Activated CD8-positive, alpha-beta T cell treated with anti-CD3 and anti-CD28 coated beads, Interleukin-2, amount 10 ng/mL, durations not matched to agents 7 days and 5 days (primary cell): ENCODE results near the gene HPCAL1. TPM values are rescaled to one million over a fixed set of nuclear protein-coding genes. Genes with fewer than 3 reads are reported as not detected.

Source experiments
- ATAC-seq: fragments of 150-1000 bp; cut with Tn5 transposase; one replicate; pipeline ENCODE4 v1.10.0; 2021; ENCODE audit warnings: moderate library complexity
- CTCF ChIA-PET: fragments of 350-600 bp; sonication (Branson Sonifier 250); formaldehyde crosslinking; loops from one replicate; lab custom pipeline; 2021; ENCODE audit warnings: antibody characterized with exemption; lab: Charles Lee
- POLR2A ChIA-PET: fragments of 350-600 bp; sonication (Branson Sonifier 250); formaldehyde crosslinking; loops from one replicate; lab custom pipeline; 2021; ENCODE audit warnings: antibody characterized with exemption; lab: Charles Lee
- DNase-seq: peaks from one replicate; pipeline ENCODE4 v3.0.0-alpha.2; 2020
- H3K27ac Mint-ChIP-seq: one replicate; pipeline ENCODE4 v1.8.0; 2021; ENCODE audit warnings: mild to moderate bottlenecking, mixed read lengths
- H3K27me3 Mint-ChIP-seq: one replicate; pipeline ENCODE4 v1.8.0; 2021; ENCODE audit warnings: low read depth, mixed read lengths
- H3K36me3 Mint-ChIP-seq: one replicate; pipeline ENCODE4 v1.8.0; 2021; ENCODE audit warnings: low read depth, mixed read lengths
- H3K4me1 Mint-ChIP-seq: one replicate; pipeline ENCODE4 v1.8.0; 2021; ENCODE audit warnings: low read depth, mixed read lengths
- H3K4me3 Mint-ChIP-seq: one replicate; pipeline ENCODE4 v1.8.0; 2021; ENCODE audit warnings: mild to moderate bottlenecking, mixed read lengths
- H3K9me3 Mint-ChIP-seq: one replicate; pipeline ENCODE4 v1.8.0; 2022; ENCODE audit warnings: mixed read lengths; ENCODE audit not compliant: insufficient read depth
- total RNA-seq, 2 experiments: library from RNA; stranded (reverse); gene quantifications; one replicate each; pipeline ENCODE4 v1.2.3, GENCODE V29; 2021

HPCAL1 gene
- total RNA-seq, 2 experiments from 2014 or later, result 55.8 to 56.6 TPM

DNA sequence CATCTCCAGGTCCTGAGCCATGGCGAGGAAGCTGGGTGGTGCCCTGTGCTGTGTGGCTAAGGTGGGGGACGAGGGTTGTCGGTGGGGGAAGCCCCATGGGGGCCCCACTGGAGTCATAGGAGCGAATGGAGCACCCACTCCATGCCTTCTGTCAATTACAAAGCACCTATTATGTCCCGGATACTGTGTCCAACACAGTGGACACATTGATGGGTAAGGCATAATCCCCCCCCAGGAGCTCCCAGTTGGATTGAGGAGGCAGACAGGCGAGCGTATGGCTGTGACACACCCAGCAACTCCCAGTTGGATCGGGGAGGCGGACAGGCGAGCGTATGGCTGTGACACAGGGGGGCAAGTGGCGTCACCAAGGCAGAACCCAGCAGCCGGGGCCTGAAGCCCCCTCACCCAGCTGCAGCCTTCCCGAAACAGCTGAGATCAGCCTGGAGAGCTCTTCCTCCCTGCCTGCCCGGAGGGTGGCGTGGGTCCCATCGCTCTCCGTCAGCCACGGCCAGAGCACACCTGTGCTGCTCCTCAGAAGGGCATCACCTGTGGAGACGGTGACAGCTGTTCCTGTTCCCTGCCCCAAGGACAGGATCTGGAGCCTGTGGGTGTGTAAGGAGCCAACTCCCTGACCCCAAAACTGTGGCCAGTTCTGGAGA, 69.6 kb downstream of the HPCAL1 start:
- H3K27ac Mint-ChIP-seq, result no peak overlapping the region
- CTCF ChIA-PET, result no interaction called here
- no peaks in the 10 kb centered on the region for H3K27me3 Mint-ChIP-seq
- peaks cover 16% of the 10 kb centered on the region for H3K4me1 Mint-ChIP-seq
- DNase-seq (no peak), ATAC-seq (no peak)
- POLR2A ChIA-PET, result no interaction called here
- H3K36me3 Mint-ChIP-seq, result peaks cover 9% of the 10 kb centered on the region
- H3K9me3 Mint-ChIP-seq, result no peaks in the 10 kb centered on the region
- no peak overlapping the region for H3K4me3 Mint-ChIP-seq

DNA sequence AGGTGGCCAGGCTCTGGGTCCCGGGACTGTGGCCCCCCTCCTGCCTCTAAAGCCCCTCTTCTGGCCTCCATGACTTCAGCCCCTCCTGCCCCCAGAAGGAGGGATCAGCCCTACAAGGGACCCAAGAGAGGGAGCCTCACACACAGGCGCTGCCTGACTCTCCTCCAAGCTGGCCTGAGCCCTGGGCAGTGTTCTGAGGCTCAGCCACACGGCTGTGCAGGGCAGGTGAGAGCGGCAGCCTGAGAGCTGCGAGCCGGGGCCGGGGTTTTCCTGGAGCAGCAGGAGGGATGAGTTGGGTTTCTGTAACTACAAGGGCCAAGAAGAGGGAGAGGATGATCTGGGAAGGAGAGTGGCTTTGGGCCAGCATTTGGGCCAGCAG, 70.1 kb downstream of the HPCAL1 start:
- Mint-ChIP-seq H3K27me3 (no peaks in the 10 kb centered on the region), H3K9me3 (no peaks in the 10 kb centered on the region), H3K27ac (no peak overlapping the region), H3K36me3 (peaks cover 9% of the 10 kb centered on the region), H3K4me1 (peaks cover 20% of the 10 kb centered on the region), H3K4me3 (no peak overlapping the region)
- DNase-seq, result no peak
- ChIA-PET POLR2A (no interaction called here), CTCF (no interaction called here)
- ATAC-seq, result no peak

DNA sequence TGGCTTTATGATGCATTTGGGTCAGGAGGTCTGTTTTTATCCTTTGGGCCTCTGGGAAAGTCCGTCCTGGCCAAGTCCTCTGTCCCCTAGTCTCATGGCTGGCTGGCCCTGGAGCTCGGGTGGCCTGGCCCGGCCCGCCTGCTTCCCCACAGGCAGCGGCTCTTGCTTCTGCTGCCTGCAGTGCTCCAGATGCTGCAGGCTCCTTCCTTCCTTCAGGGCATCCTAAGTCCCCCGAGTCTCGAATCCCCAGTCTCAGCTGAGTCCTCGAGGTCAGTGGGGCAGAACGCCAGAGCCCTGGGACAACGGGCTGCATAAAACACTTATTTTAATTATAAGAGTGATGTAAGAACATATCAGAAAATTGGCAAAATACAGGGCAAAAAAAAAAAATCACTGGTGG, 71.2 kb downstream of the HPCAL1 start:
- CTCF ChIA-PET, result interaction anchor here (1.0 kb wide), 1 partner anchor 105 kb away, joined by 3 read pairs; no protein-coding TSS in a partner anchor
- Mint-ChIP-seq H3K36me3 (peaks cover 9% of the 10 kb centered on the region), H3K4me3 (no peak overlapping the region), H3K9me3 (no peaks in the 10 kb centered on the region), H3K27ac (no peak overlapping the region), H3K4me1 (peaks cover 31% of the 10 kb centered on the region), H3K27me3 (no peaks in the 10 kb centered on the region)
- ATAC-seq (no peak), DNase-seq (no peak)
- POLR2A ChIA-PET, result no interaction called here

DNA sequence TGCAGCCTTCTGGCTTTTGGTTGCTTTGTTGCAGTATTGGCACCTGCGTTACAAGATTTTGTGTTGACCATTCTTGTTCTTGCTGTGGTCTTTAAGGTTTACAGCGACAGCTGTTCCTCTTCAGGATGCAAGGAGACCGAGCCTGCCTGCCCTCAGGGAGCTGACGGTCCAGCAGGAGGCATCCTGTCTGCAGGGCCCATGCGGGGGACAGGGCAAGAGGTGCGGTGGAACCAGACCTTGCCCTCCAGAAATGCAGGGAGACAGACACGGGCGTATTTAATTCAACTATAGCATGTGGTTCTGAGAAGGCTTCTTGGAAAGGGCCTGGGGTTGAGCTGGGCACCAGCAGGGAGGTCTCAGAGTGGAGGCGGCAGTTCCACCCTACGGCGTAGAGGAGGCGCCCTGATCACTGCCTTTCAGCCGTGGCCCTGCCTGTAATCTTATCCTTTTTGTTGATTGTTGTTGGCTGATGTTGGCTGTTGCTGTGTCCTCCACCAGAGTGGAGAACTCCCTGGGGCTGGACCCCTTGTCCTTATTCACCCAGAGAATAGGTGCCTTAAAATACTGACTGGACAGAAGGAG, 71.7 kb downstream of the HPCAL1 start:
- no peak for ATAC-seq
- ChIA-PET CTCF (interaction anchor here (1.0 to 1.5 kb wide), 2 partner anchors 34 to 106 kb away, joined by 3 to 4 read pairs; no protein-coding TSS in a partner anchor), POLR2A (no interaction called here)
- H3K36me3 Mint-ChIP-seq, result peaks cover 9% of the 10 kb centered on the region
- no peaks in the 10 kb centered on the region for H3K9me3 Mint-ChIP-seq
- no peak overlapping the region for H3K4me3 Mint-ChIP-seq
- no peaks in the 10 kb centered on the region for H3K27me3 Mint-ChIP-seq
- peaks cover 36% of the 10 kb centered on the region for H3K4me1 Mint-ChIP-seq
- no peak for DNase-seq
- H3K27ac Mint-ChIP-seq, result peak overlapping the region; percentile 51

DNA sequence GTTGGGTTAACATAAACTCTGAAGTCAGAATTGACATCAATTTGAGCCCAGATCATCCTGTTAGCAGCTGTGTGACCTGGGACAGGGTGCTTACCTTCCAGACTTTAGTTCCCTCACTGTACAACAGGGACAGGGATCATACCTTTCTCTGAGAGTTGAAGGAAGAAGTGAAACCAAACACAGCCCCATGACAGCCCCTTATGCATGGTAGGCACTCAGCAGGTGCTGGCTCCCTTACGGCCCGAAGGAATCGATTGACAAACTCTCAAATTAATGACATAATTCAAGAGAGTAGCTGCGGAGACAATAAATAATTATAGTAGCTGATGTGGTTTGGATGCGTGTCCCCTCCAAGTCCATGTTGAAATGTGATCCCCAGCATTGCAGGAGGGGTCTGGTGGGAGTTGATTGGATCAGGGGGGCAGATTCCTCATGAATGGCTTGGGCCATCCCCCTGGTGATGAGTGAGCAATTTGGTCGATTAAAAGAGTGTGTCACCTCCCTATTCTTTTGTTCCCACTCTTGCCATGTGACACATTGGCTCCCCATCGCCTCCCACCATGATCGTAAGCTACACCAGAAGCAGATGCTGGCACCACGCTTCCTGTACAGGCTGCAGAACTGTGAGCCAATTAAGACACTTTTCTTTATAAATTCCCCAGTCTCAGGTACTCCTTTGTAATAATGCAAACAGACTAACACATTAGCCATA, 73.0 kb downstream of the HPCAL1 start:
- peak overlapping the region; percentile 37 for H3K27ac Mint-ChIP-seq
- peaks cover 9% of the 10 kb centered on the region for H3K36me3 Mint-ChIP-seq
- ATAC-seq (no peak), DNase-seq (no peak)
- no peaks in the 10 kb centered on the region for H3K9me3 Mint-ChIP-seq
- H3K4me1 Mint-ChIP-seq, result peaks cover 49% of the 10 kb centered on the region
- H3K4me3 Mint-ChIP-seq, result no peak overlapping the region
- H3K27me3 Mint-ChIP-seq, result no peaks in the 10 kb centered on the region
- ChIA-PET POLR2A (no interaction called here), CTCF (interaction anchor here (0.6 to 1.5 kb wide), 2 partner anchors 33 to 614 kb away, joined by 3 to 4 read pairs; no protein-coding TSS in a partner anchor)

DNA sequence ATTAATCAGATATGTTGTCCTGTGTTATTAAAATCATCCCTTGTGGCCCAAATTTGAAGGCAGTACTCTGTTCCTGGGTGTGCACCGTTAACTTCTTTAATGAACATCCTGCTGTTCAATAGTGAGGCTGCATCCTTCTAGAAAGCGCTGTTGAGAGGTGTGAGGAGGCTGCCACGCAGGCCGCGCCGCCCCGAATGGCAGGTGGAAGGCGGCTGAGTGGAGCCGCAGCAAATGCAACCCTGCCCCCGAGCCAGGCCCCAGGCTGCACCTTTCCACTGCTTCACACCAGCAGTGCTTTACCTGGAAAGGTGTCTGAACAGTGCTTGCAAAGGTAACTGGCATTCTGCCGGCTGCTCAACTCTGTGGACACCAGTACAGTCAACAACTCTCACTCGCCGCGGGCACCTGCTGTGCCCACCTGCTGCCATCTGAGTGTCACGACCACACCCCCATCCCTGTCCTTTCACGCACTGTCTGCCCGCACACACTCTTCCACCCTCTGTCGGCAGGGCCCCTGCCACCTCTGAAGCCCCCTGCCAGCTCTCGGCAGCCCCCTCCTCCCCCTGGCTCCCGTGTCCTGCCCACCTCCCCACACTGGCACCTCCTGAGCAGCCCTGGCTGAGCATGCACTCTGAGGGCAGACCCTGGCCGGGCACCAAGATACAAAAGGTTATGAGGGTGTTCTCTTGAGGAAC, 74.5 kb downstream of the HPCAL1 start:
- DNase-seq (no peak), ATAC-seq (no peak)
- H3K4me3 Mint-ChIP-seq, result no peak overlapping the region
- ChIA-PET POLR2A (interaction anchor here (0.7 kb wide), 1 partner anchor 300 kb away, joined by 3 read pairs; no protein-coding TSS in a partner anchor), CTCF (no interaction called here)
- H3K9me3 Mint-ChIP-seq, result no peaks in the 10 kb centered on the region
- H3K4me1 Mint-ChIP-seq, result peaks cover 64% of the 10 kb centered on the region
- peaks cover 9% of the 10 kb centered on the region for H3K36me3 Mint-ChIP-seq
- no peaks in the 10 kb centered on the region for H3K27me3 Mint-ChIP-seq
- no peak overlapping the region for H3K27ac Mint-ChIP-seq

DNA sequence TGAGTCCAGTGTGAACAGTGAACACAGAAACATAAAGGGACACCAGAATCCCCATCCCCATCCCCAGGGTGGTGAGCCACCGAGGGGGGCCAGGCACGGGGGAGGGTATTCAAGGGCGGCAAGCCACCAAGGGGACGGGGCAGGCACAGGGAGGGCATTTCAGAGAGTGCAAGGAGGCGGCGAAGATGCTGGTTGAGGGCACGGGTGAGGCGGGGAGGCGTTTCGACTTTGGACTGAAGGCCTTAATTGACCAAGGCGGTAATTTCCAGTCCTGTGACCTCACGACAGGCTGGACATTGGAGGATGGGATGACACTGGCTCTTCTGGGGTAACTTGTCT, 75.0 kb downstream of the HPCAL1 start:
- peaks cover 9% of the 10 kb centered on the region for H3K36me3 Mint-ChIP-seq
- no peak overlapping the region for H3K27ac Mint-ChIP-seq
- no peak overlapping the region for H3K4me3 Mint-ChIP-seq
- ATAC-seq, result no peak
- H3K27me3 Mint-ChIP-seq, result no peaks in the 10 kb centered on the region
- peaks cover 67% of the 10 kb centered on the region for H3K4me1 Mint-ChIP-seq
- H3K9me3 Mint-ChIP-seq, result no peaks in the 10 kb centered on the region
- DNase-seq, result no peak
- CTCF ChIA-PET, result interaction anchor here (1.4 to 3.5 kb wide), 2 partner anchors 32 to 107 kb away, joined by 5 to 27 read pairs; no protein-coding TSS in a partner anchor
- POLR2A ChIA-PET, result no interaction called here

DNA sequence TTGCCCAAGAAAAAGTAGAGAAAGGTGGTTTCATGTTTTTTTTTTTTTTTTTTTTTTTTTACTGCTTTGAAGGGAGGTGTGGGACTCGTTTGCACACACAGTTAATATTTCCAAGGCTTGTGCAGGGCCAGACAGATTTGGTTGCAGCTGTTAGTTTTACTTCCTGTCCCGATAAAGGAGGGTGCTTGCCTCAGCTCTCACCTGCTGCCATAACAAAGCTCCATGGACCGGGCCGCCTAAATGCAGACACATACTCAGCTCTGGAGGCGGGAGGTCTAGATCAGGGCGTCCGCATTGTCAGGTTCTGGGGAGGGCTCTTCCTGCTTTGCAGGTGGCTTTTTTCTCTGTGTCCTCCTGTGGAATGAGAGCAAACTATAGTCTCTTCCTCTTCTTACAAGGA, 75.5 kb downstream of the HPCAL1 start:
- ATAC-seq, result no peak
- no peak overlapping the region for H3K27ac Mint-ChIP-seq
- peak; percentile 33 for DNase-seq
- peaks cover 6% of the 10 kb centered on the region for H3K36me3 Mint-ChIP-seq
- CTCF ChIA-PET, result interaction anchor here (1.0 to 3.5 kb wide), 3 partner anchors 31 to 108 kb away, joined by 3 to 27 read pairs (median 5); no protein-coding TSS in a partner anchor
- POLR2A ChIA-PET, result no interaction called here
- H3K4me3 Mint-ChIP-seq, result no peak overlapping the region
- H3K4me1 Mint-ChIP-seq, result peaks cover 72% of the 10 kb centered on the region
- no peaks in the 10 kb centered on the region for H3K27me3 Mint-ChIP-seq
- H3K9me3 Mint-ChIP-seq, result no peaks in the 10 kb centered on the region

DNA sequence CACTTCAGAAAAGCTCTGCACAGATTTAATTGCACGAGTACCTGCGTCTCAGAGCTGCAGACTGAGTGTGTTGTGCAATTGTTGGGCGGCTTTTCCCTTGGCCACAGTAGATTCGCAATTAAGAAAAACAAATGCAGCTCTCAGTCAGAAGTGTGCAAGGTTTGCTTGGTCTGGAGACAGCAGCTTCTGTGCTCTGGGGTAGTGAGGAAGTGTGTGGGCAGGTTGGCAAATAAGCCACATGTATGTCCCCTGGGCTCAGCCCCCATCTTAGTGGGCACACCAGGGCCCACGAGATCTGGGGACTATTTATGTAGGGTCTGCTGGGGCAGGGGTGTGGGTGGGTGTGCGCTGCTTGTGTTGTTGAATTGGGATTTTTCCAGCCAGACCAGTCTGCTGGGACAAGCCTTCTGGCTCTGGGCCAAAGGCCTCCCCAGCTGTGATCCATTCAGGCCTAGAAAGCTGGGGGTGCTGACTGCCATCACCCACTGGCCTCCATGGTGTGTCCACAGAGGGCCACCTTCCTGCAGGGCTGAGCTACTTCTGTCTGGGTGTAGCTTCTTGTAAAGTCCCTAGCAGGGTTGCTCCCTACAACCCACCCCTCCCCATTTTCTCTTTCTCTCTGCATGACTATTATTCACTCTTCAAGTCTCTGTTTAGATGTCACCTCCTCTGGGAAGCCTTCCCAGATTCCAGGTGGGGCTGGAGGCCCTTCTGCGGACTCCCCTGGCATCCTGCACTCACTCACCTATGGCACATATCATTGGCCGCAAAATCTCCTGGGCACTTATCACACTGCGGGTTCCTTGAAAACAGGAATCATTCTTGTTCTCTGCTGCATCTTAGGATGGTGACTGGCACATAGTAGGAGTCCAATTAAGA, 77.6 kb downstream of the HPCAL1 start:
- no peak overlapping the region for H3K4me3 Mint-ChIP-seq
- H3K9me3 Mint-ChIP-seq, result no peaks in the 10 kb centered on the region
- H3K27me3 Mint-ChIP-seq, result no peaks in the 10 kb centered on the region
- peaks cover 77% of the 10 kb centered on the region for H3K4me1 Mint-ChIP-seq
- H3K36me3 Mint-ChIP-seq, result peaks cover 4% of the 10 kb centered on the region
- DNase-seq, result no peak
- ChIA-PET CTCF (interaction anchor here (0.8 to 3.5 kb wide), 8 partner anchors 11 to 308 kb away, joined by 3 to 27 read pairs (median 3); no protein-coding TSS in a partner anchor), POLR2A (interaction anchor here (0.6 kb wide), 1 partner anchor 49 kb away, joined by 4 read pairs; no protein-coding TSS in a partner anchor)
- peak overlapping the region; percentile 2 for H3K27ac Mint-ChIP-seq
- no peak for ATAC-seq

DNA sequence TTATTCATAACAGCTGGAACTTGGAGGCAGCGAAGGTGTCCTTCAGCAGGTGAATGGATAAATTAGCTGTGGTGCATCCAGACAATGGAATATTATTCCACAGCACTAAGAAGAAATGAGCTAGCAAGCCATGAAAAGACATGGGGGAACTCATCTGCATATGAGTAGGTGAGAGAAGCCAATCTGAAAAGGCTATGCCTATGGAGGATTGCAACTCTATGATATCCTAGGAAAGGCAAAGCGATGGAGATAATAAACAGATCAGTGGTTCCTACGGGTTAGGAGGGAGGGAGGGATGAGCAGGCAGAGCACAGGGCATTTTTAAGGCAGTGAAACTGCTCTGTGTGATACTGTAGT, 79.3 kb downstream of the HPCAL1 start:
- CTCF ChIA-PET, result interaction anchor here (1.2 to 4.2 kb wide), 3 partner anchors 27 to 53 kb away, joined by 4 to 43 read pairs (median 5); no protein-coding TSS in a partner anchor
- Mint-ChIP-seq H3K4me1 (peaks cover 80% of the 10 kb centered on the region), H3K9me3 (no peaks in the 10 kb centered on the region), H3K27ac (peak overlapping the region; percentile 53), H3K4me3 (peak overlapping the region; percentile 35), H3K27me3 (no peaks in the 10 kb centered on the region), H3K36me3 (peaks cover 2% of the 10 kb centered on the region)
- DNase-seq (no peak), ATAC-seq (no peak)
- POLR2A ChIA-PET, result no interaction called here
